Panc1 (cell line): Measurements from ENCODE around the gene PDGFRA.
"Not testable (repeated sequence)": the region's sequence is repeated elsewhere in the genome, so short reads cannot be mapped to it uniquely, and the experiment has no call there.

Experiments
- CTCF ChIP-seq: fragments of 450-650 bp; IDR thresholded peaks from 2 replicates; pipeline ENCODE4 v1.5.1; 2017; ENCODE audit warnings: mild to moderate bottlenecking
- REST ChIP-seq, 2 experiments: IDR thresholded peaks; 2 replicates each; pipeline ENCODE4 v1.6.1; 2011 to 2012; ENCODE audit warnings: low read depth in 2 of 2, control low read depth in 1 of 2, low read length in 1 of 2, mild to moderate bottlenecking in 1 of 2, moderate library complexity in 1 of 2; ENCODE audit not compliant: insufficient read depth in 1 of 2

GRCh38 chr4:54252312-54252711 is 23.2 kb downstream of the PDGFRA start:
- not testable (repeated sequence) for TF ChIP-seq CTCF; REST (IDR thresholded peaks at IDR 0.05; ENCODE audit: insufficient read depth in 1 of 2, low read depth in 2 of 2, low read length in 1 of 2)
